Astrocyte (in vitro differentiated cells and primary cell): ENCODE results near the gene HTR5A.

Source experiments
- CTCF ChIP-seq: IDR thresholded peaks from 2 replicates; pipeline ENCODE4 v1.5.1; 2011; ENCODE audit warnings: low read depth, mild to moderate bottlenecking, inconsistent platforms, low read length, moderate library complexity; ENCODE audit not compliant: insufficient read depth
- EZH2 ChIP-seq: IDR thresholded peaks from 2 replicates; pipeline ENCODE4 v1.6.1; 2012; ENCODE audit warnings: mild to moderate bottlenecking, low read length, inconsistent platforms; ENCODE audit not compliant: insufficient read depth

DNA sequence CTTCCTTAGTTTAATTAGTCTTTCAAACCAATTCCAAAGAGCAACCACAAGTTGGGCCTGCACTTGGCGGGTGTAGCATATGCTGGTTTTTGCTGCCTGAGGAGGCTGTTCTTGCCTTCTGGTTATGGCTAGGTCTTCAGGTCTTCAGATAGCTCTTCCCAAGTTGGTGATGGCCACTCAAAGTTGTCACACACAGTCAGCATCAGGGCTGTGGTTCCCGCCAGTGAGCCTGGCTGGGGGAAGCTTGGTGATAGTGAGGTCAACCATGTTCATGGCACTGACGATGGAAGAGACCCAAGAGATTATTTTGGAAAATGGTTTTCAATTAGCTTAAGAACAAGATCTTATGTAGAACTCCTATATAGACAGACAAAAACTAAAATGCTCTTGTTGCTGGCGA lies 18.8 kb upstream of the HTR5A start:
- TF ChIP-seq CTCF (no peak), EZH2 (no peak)
